Ishikawa (cell line): ENCODE data around the gene LRP5.

Source experiments
- CEBPB ChIP-seq: IDR thresholded peaks from 2 replicates; pipeline ENCODE4 v1.6.1; 2012
- CREB1 ChIP-seq: IDR thresholded peaks from 2 replicates; pipeline ENCODE4 v1.6.1; 2012; ENCODE audit warnings: low read depth
- EGR1 ChIP-seq: IDR thresholded peaks from 2 replicates; pipeline ENCODE4 v1.6.1; 2012
- EP300 ChIP-seq: IDR thresholded peaks from 2 replicates; pipeline ENCODE4 v1.6.1; 2012; ENCODE audit warnings: borderline replicate concordance
- FOXM1 ChIP-seq: IDR thresholded peaks from 2 replicates; pipeline ENCODE4 v1.6.1; 2012; ENCODE audit warnings: low read depth, borderline replicate concordance
- MAX ChIP-seq: IDR thresholded peaks from 2 replicates; pipeline ENCODE4 v1.6.1; 2012
- NFIC ChIP-seq: IDR thresholded peaks from 2 replicates; pipeline ENCODE4 v1.6.1; 2012
- RAD21 ChIP-seq: IDR thresholded peaks from 2 replicates; pipeline ENCODE4 v1.6.1; 2012; ENCODE audit warnings: low read depth
- REST ChIP-seq: IDR thresholded peaks from 2 replicates; pipeline ENCODE4 v1.6.1; 2012; ENCODE audit warnings: low read depth, mild to moderate bottlenecking
- TAF1 ChIP-seq: IDR thresholded peaks from 2 replicates; pipeline ENCODE4 v1.6.1; 2012; ENCODE audit warnings: low read depth, mild to moderate bottlenecking
- TCF12 ChIP-seq: IDR thresholded peaks from 2 replicates; pipeline ENCODE4 v1.6.1; 2012; ENCODE audit warnings: low read depth
- TEAD4 ChIP-seq: IDR thresholded peaks from 2 replicates; pipeline ENCODE4 v1.6.1; 2012
- USF1 ChIP-seq: IDR thresholded peaks from 2 replicates; pipeline ENCODE4 v1.6.1; 2012
- YY1 ChIP-seq: IDR thresholded peaks from 2 replicates; pipeline ENCODE4 v1.6.1; 2012; ENCODE audit warnings: low read depth
- ZBTB7A ChIP-seq: IDR thresholded peaks from 2 replicates; pipeline ENCODE4 v1.6.1; 2012; ENCODE audit warnings: low read depth

Gene LRP5

GRCh38 chr11:68273026-68273738, 39.2 kb upstream of the LRP5 start:
- TF ChIP-seq NFIC, result no peak
- no peak for TF ChIP-seq TEAD4
- TF ChIP-seq REST, result no peak
- no peak for TF ChIP-seq TAF1
- no peak for TF ChIP-seq CEBPB
- TF ChIP-seq EP300, result no peak
- no peak for TF ChIP-seq FOXM1
- no peak for TF ChIP-seq EGR1
- no peak for TF ChIP-seq CREB1
- TF ChIP-seq RAD21, result no peak
- TF ChIP-seq MAX, result no peak
- no peak for TF ChIP-seq YY1
- TF ChIP-seq TCF12, result no peak
- no peak for TF ChIP-seq ZBTB7A
- no peak for TF ChIP-seq USF1

GRCh38 chr11:68274306-68274705, 38.1 kb upstream of the LRP5 start:
- TF ChIP-seq ZBTB7A (no peak), TCF12 (no peak), EGR1 (no peak), REST (no peak), MAX (no peak), TEAD4 (no peak), USF1 (no peak), YY1 (no peak), CEBPB (no peak), RAD21 (no peak), FOXM1 (no peak), NFIC (no peak), CREB1 (no peak), TAF1 (no peak), EP300 (no peak)

- TF ChIP-seq YY1 (no peak), CEBPB (no peak), FOXM1 (no peak), TCF12 (no peak), REST (no peak), MAX (no peak), ZBTB7A (no peak), CREB1 (no peak), RAD21 (no peak), NFIC (no peak), EP300 (no peak), USF1 (no peak), TAF1 (no peak), EGR1 (no peak), TEAD4 (no peak)
Measured at GRCh38 chr11:68275721-68276507, 36.5 kb upstream of the LRP5 start.
